Measurements from ENCODE around the gene NRG3.

- TF ChIP-seq, protein P1, sequence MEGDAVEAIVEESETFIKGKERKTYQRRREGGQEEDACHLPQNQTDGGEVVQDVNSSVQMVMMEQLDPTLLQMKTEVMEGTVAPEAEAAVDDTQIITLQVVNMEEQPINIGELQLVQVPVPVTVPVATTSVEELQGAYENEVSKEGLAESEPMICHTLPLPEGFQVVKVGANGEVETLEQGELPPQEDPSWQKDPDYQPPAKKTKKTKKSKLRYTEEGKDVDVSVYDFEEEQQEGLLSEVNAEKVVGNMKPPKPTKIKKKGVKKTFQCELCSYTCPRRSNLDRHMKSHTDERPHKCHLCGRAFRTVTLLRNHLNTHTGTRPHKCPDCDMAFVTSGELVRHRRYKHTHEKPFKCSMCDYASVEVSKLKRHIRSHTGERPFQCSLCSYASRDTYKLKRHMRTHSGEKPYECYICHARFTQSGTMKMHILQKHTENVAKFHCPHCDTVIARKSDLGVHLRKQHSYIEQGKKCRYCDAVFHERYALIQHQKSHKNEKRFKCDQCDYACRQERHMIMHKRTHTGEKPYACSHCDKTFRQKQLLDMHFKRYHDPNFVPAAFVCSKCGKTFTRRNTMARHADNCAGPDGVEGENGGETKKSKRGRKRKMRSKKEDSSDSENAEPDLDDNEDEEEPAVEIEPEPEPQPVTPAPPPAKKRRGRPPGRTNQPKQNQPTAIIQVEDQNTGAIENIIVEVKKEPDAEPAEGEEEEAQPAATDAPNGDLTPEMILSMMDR (conservative IDR thresholded peaks at IDR 0.05; ENCODE audit: low read length), result no peak
- no peak for TF ChIP-seq EZH2phosphoT487 (IDR thresholded peaks at IDR 0.05; ENCODE audit: borderline replicate concordance, low read depth, low read length)
Observed at GRCh38 chr10:82757397-82757796, 882.4 kb downstream of the NRG3 start.
